Measurements from ENCODE around the gene CYP26B1. TPM values are rescaled to one million over a fixed set of nuclear protein-coding genes. Genes with fewer than 3 reads are reported as not detected.

The CYP26B1 gene
- total and polyA plus RNA-seq, 9 of the 15 experiments (the other 6 are each of a cell fraction or from before 2014, with no cell fraction given): 0.01 to 0.13 (median 0.04) TPM; not detected in 6

- TF ChIP-seq BCLAF1 (IDR thresholded peaks at IDR 0.05; ENCODE audit: borderline replicate concordance in 1 of 2, control insufficient read depth in 1 of 2, low read depth in 2 of 2, low read length in 1 of 2) (no peak), NCOA6 (IDR thresholded peaks at IDR 0.05) (no peak), SETDB1 (IDR thresholded peaks at IDR 0.05; ENCODE audit: low read length) (no peak), PURB (CRISPR knock-in tag; IDR thresholded peaks at IDR 0.05; ENCODE audit: low read depth) (no peak), MCM5 (IDR thresholded peaks at IDR 0.05; ENCODE audit: low read depth) (no peak), NCOA1 (IDR thresholded peaks at IDR 0.05; ENCODE audit: low read depth) (no peak), SIN3A (IDR thresholded peaks at IDR 0.05; ENCODE audit: borderline replicate concordance in 2 of 2, control insufficient read depth in 1 of 2, low read depth in 2 of 2, low read length in 2 of 2) (no peak)
Measured at GRCh38 chr2:72185206-72185605, 37.5 kb upstream of the CYP26B1 start (continued).

GRCh38 chr2:72183466-72183865, 35.8 kb upstream of the CYP26B1 start:
- whole genome bisulfite sequencing (ENCODE audit: insufficient coverage, low coverage, missing lambda C conversion rate): 0% methylated on average over 2 of the region's 2 CpGs
- ATAC-seq (no peak), FAIRE-seq (no peak), DNase-seq (ENCODE audit: extremely low read depth in 1 of 4, low spot score in 3 of 4) (no peak)
- no peak overlapping the region for H3K27ac ChIP-seq (ENCODE audit: extremely low read depth, low read depth, low read length)
- no peaks in the 10 kb centered on the region for H3K4me1 ChIP-seq (replicated peaks in 1 of 2; ENCODE audit: control insufficient read depth in 2 of 2, insufficient read depth in 2 of 2, low read length in 2 of 2)
- H4K20me1 ChIP-seq (replicated peaks; ENCODE audit: control insufficient read depth, insufficient read depth, low read length): no peaks in the 10 kb centered on the region
- no peak overlapping the region for H2AFZ ChIP-seq (ENCODE audit: low read depth, low read length)
- intact Hi-C loops (cut with micrococcal nuclease) (no loop called here), in situ Hi-C loops (cut with MboI) (no loop called here)
- H3K4me3 ChIP-seq: no peak overlapping the region
- no peak overlapping the region for H3K4me2 ChIP-seq (ENCODE audit: insufficient read depth, low read length)
- H3K27me3 ChIP-seq (ENCODE audit: control insufficient read depth in 2 of 2, insufficient read depth in 2 of 2, low read length in 2 of 2): no peaks in the 10 kb centered on the region
- BruUV-seq (replicated peaks): no TSS peak
- H3K9ac ChIP-seq (ENCODE audit: insufficient read depth in 1 of 2, low read depth in 2 of 2, low read length in 2 of 2): no peak overlapping the region
- H3K36me3 ChIP-seq (ENCODE audit: control insufficient read depth, insufficient read depth, low read length): no peaks in the 10 kb centered on the region
- H3K79me2 ChIP-seq (ENCODE audit: control insufficient read depth, insufficient read depth, low read length): no peaks in the 10 kb centered on the region
- H3K9me1 ChIP-seq (ENCODE audit: control insufficient read depth, insufficient read depth, low read length): no peaks in the 10 kb centered on the region
- POLR2A ChIA-PET: interaction anchor here (0.6 kb wide), 1 partner anchor 618 kb away, joined by 4 read pairs; no protein-coding TSS in a partner anchor
- CTCF ChIA-PET (ENCODE audit: low intra/inter-chr PET ratio): no interaction called here
- H3K9me3 ChIP-seq (replicated peaks; ENCODE audit: control insufficient read depth, insufficient read depth, low read depth, low read length): no peaks in the 10 kb centered on the region
- TF ChIP-seq ETV5 (CRISPR knock-in tag; IDR thresholded peaks at IDR 0.05; ENCODE audit: low read depth) (no peak), ZNF512 (tag; IDR thresholded peaks at IDR 0.05) (no peak), BMI1 (IDR thresholded peaks at IDR 0.05; ENCODE audit: low read length) (no peak), KDM1A (IDR thresholded peaks at IDR 0.05) (no peak), TFE3 (CRISPR knock-in tag; IDR thresholded peaks at IDR 0.05) (no peak), ETV6 (IDR thresholded peaks at IDR 0.05; ENCODE audit: borderline replicate concordance in 1 of 2, low read depth in 2 of 2, low read length in 1 of 2) (no peak), ETV6 (CRISPR knock-in tag; IDR thresholded peaks at IDR 0.05; ENCODE audit: borderline replicate concordance) (no peak), SUPT5H (IDR thresholded peaks at IDR 0.05) (no peak), ZNF707 (CRISPR knock-in tag; conservative IDR thresholded peaks at IDR 0.05) (no peak), XRCC3 (IDR thresholded peaks at IDR 0.05) (no peak), ZNF668 (CRISPR knock-in tag; IDR thresholded peaks at IDR 0.05) (no peak)
